ENCODE measurements around the gene DZIP1.

Gene DZIP1

GRCh38 chr13:95614641-95615245 lies 29.8 kb downstream of the DZIP1 start:
- no peak overlapping the region for H3K4me3 ChIP-seq (ENCODE audit: low read length)
- DNase-seq (ENCODE audit: low read depth): no peak
- TF ChIP-seq CTCF (conservative IDR thresholded peaks at IDR 0.05; ENCODE audit: low read length): no peak

- DNase-seq (ENCODE audit: low read depth): peak; percentile 42
- no peak overlapping the region for H3K4me3 ChIP-seq (ENCODE audit: low read length)
- TF ChIP-seq CTCF (conservative IDR thresholded peaks at IDR 0.05; ENCODE audit: low read length): no peak
Observed at GRCh38 chr13:95608640-95609323, 35.7 kb downstream of the DZIP1 start.

GRCh38 chr13:95607366-95607765 lies 37.1 kb downstream of the DZIP1 start:
- no peak for DNase-seq (ENCODE audit: low read depth)

GRCh38 chr13:95605448-95606125 lies 38.9 kb downstream of the DZIP1 start:
- TF ChIP-seq CTCF (conservative IDR thresholded peaks at IDR 0.05; ENCODE audit: low read length): no peak
- DNase-seq (ENCODE audit: low read depth): no peak

More at GRCh38 chr13:95607366-95607765, 37.1 kb downstream of the DZIP1 start:
- no peak for TF ChIP-seq CTCF (conservative IDR thresholded peaks at IDR 0.05; ENCODE audit: low read length)
- H3K4me3 ChIP-seq (ENCODE audit: low read length): no peak overlapping the region

GRCh38 chr13:95604556-95604915 lies 40.0 kb downstream of the DZIP1 start:
- TF ChIP-seq CTCF (conservative IDR thresholded peaks at IDR 0.05; ENCODE audit: low read length): no peak
- DNase-seq (ENCODE audit: low read depth): no peak
- no peak overlapping the region for H3K4me3 ChIP-seq (ENCODE audit: low read length)

More at GRCh38 chr13:95605448-95606125, 38.9 kb downstream of the DZIP1 start:
- H3K4me3 ChIP-seq (ENCODE audit: low read length): no peak overlapping the region

GRCh38 chr13:95603887-95604555 lies 40.5 kb downstream of the DZIP1 start:
- no peak for DNase-seq (ENCODE audit: low read depth)
- H3K4me3 ChIP-seq (ENCODE audit: low read length): no peak overlapping the region
- TF ChIP-seq CTCF (conservative IDR thresholded peaks at IDR 0.05; ENCODE audit: low read length): no peak
